HG03280 (cell line): Measurements from ENCODE around the gene PARD3.
"Not testable (repeated sequence)": the region's sequence is repeated elsewhere in the genome, so short reads cannot be mapped to it uniquely, and the experiment has no call there.

Experiments
- ATAC-seq: cut with Tn5 transposase; IDR thresholded peaks from one replicate; pipeline ENCODE4 v1.9.1; 2021; ENCODE audit warnings: mild to moderate bottlenecking, moderate library complexity; ENCODE audit not compliant: unreplicated experiment

Gene PARD3

GRCh38 chr10:34800624-34801023 lies 14.5 kb downstream of the PARD3 start:
- no peak for ATAC-seq

GRCh38 chr10:34798654-34799053 lies 16.4 kb downstream of the PARD3 start:
- no peak for ATAC-seq

GRCh38 chr10:34797155-34797554 lies 17.9 kb downstream of the PARD3 start:
- no peak for ATAC-seq

- no peak for ATAC-seq
Observed at GRCh38 chr10:34796133-34796532, 19.0 kb downstream of the PARD3 start.

- no peak for ATAC-seq
Observed at GRCh38 chr10:34795334-34795733, 19.8 kb downstream of the PARD3 start.

GRCh38 chr10:34794835-34795234 lies 20.3 kb downstream of the PARD3 start:
- ATAC-seq: no peak

GRCh38 chr10:34793581-34793980 lies 21.5 kb downstream of the PARD3 start:
- not testable (repeated sequence) for ATAC-seq

- no peak for ATAC-seq
Observed at GRCh38 chr10:34792881-34793280, 22.2 kb downstream of the PARD3 start.

GRCh38 chr10:34791947-34792346 lies 23.1 kb downstream of the PARD3 start:
- ATAC-seq: no peak

- no peak for ATAC-seq
Observed at GRCh38 chr10:34791228-34791627, 23.9 kb downstream of the PARD3 start.

GRCh38 chr10:34789966-34790506 lies 25.1 kb downstream of the PARD3 start:
- no peak for ATAC-seq

GRCh38 chr10:34786464-34786863 lies 28.6 kb downstream of the PARD3 start:
- ATAC-seq: no peak

GRCh38 chr10:34781711-34782110 lies 33.4 kb downstream of the PARD3 start:
- ATAC-seq: no peak

- peak; percentile 77 for ATAC-seq
Observed at GRCh38 chr10:34780818-34781380, 34.2 kb downstream of the PARD3 start.

GRCh38 chr10:34778237-34778636 lies 36.9 kb downstream of the PARD3 start:
- ATAC-seq: no peak

GRCh38 chr10:34776090-34776690 lies 38.9 kb downstream of the PARD3 start:
- no peak for ATAC-seq

GRCh38 chr10:34775044-34775637 lies 40.0 kb downstream of the PARD3 start:
- ATAC-seq: no peak

- no peak for ATAC-seq
Observed at GRCh38 chr10:34773636-34774630, 41.2 kb downstream of the PARD3 start.

- no peak for ATAC-seq
Observed at GRCh38 chr10:34771525-34771924, 43.6 kb downstream of the PARD3 start.

- ATAC-seq: no peak
Observed at GRCh38 chr10:34771106-34771505, 44.0 kb downstream of the PARD3 start.

- no peak for ATAC-seq
Observed at GRCh38 chr10:34769899-34770298, 45.2 kb downstream of the PARD3 start.
